Prostate gland (tissue), 2 donors: ENCODE results near the gene ZCCHC17.

Experiments used
- CTCF ChIP-seq, 4 experiments: fragments of 200-600 bp in 2 of 4; fragments of 450-650 bp in 2 of 4; sonication (generic) in 2 of 4; IDR thresholded peaks; 1 replicate in 3 of 4; 2 replicates in 1 of 4; pipeline ENCODE4 v1.5.1; 2016 to 2019; ENCODE audit warnings: antibody characterized with exemption in 4 of 4, mild to moderate bottlenecking in 2 of 4, moderate library complexity in 2 of 4
- POLR2A ChIP-seq: fragments of 450-650 bp; IDR thresholded peaks from one replicate; pipeline ENCODE4 v1.6.1; 2016; ENCODE audit warnings: antibody characterized with exemption, mild to moderate bottlenecking
- POLR2AphosphoS5 ChIP-seq: sonication (generic); formaldehyde crosslinking; IDR thresholded peaks from one replicate; pipeline ENCODE4 v1.6.1; 2017; ENCODE audit warnings: antibody characterized with exemption

- no peak for TF ChIP-seq CTCF (IDR thresholded peaks at IDR 0.05)
- TF ChIP-seq POLR2A = no peak
- TF ChIP-seq POLR2AphosphoS5 = no peak
Observed at GRCh38 chr1:31310198-31310597, 13.4 kb downstream of the ZCCHC17 start.
